Brain microvascular endothelial cell (primary cell): ENCODE data around the gene BID.

Source experiments
- DNase-seq: peaks from one replicate; pipeline ENCODE4 v3.0.0-alpha.2; 2020
- H3K27ac ChIP-seq: fragments of 250-450 bp; sonication (Bioruptor Pico); 2 replicates; pipeline ENCODE4 v1.5.1; 2020; ENCODE audit warnings: mild to moderate bottlenecking, moderate library complexity
- H3K27me3 ChIP-seq: fragments of 250-450 bp; sonication (Bioruptor Pico); replicated peaks from 2 replicates; pipeline ENCODE4 v1.5.1; 2020; ENCODE audit warnings: mild to moderate bottlenecking
- H3K36me3 ChIP-seq: fragments of 250-450 bp; sonication (Bioruptor Pico); replicated peaks from 2 replicates; pipeline ENCODE4 v1.5.1; 2020; ENCODE audit warnings: mild to moderate bottlenecking
- H3K4me3 ChIP-seq: 2 replicates; pipeline ENCODE4 v1.5.1; 2011; ENCODE audit warnings: low read depth, mild to moderate bottlenecking, control low read depth, low read length, moderate library complexity
- in situ Hi-C: cut with HindIII; loops from 2 replicates; pipeline ENCODE4 v1.10.0; 2017; ENCODE audit warnings: low sequenced_read_pairs, low pct_ligation_motif_present
- TF ChIP-seq, protein P1 (sequence below): IDR thresholded peaks from 2 replicates; pipeline ENCODE4 v1.5.1; 2011; ENCODE audit warnings: low read depth, mild to moderate bottlenecking, moderate library complexity, low read length, control low read depth, inconsistent platforms; ENCODE audit errors: missing control alignments

The BID gene

DNA sequence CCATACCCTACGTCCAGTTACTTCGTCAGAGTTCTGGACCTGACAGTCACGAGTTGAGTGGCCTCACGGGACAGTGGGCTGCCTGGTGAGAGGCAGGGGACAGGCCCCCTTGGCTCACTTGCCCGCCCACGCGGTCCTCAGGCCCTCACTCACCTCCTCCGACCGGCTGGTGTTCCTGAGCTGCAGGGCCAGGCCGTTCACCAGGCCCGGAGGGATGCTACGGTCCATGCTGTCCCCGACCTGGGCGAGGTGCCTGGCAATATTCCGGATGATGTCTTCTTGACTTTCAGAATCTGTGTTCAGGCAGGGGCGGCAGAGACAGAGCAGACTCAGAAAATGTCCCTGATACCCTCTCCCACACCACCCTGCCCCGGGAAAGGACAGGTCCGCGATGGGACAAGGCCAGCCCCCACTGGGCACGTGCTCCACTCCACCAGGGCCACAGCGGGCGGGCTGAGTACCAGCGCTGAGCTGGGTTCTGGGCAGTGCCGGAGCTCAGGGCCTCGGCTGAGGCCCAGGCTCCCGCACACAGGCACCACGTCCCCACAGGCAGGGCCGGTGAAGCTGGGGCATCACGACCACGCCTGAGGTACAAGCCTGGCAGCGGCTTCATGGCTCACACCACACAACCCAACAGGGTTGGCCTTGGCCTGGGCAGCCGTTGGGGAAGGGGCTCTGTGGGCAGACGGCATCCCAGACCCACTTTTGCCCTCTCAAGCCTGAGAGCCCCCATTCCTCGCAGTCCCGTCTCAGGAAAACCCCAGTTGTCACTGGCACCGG lies 34.9 kb downstream of the BID start:
- TF ChIP-seq, protein P1, sequence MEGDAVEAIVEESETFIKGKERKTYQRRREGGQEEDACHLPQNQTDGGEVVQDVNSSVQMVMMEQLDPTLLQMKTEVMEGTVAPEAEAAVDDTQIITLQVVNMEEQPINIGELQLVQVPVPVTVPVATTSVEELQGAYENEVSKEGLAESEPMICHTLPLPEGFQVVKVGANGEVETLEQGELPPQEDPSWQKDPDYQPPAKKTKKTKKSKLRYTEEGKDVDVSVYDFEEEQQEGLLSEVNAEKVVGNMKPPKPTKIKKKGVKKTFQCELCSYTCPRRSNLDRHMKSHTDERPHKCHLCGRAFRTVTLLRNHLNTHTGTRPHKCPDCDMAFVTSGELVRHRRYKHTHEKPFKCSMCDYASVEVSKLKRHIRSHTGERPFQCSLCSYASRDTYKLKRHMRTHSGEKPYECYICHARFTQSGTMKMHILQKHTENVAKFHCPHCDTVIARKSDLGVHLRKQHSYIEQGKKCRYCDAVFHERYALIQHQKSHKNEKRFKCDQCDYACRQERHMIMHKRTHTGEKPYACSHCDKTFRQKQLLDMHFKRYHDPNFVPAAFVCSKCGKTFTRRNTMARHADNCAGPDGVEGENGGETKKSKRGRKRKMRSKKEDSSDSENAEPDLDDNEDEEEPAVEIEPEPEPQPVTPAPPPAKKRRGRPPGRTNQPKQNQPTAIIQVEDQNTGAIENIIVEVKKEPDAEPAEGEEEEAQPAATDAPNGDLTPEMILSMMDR, result no peak
- DNase-seq, result no peak
- Histone ChIP-seq H3K4me3 (no peak overlapping the region), H3K27ac (no peak overlapping the region), H3K36me3 (peaks cover 10% of the 10 kb centered on the region), H3K27me3 (no peaks in the 10 kb centered on the region)
- in situ Hi-C loops, result no loop called here

DNA sequence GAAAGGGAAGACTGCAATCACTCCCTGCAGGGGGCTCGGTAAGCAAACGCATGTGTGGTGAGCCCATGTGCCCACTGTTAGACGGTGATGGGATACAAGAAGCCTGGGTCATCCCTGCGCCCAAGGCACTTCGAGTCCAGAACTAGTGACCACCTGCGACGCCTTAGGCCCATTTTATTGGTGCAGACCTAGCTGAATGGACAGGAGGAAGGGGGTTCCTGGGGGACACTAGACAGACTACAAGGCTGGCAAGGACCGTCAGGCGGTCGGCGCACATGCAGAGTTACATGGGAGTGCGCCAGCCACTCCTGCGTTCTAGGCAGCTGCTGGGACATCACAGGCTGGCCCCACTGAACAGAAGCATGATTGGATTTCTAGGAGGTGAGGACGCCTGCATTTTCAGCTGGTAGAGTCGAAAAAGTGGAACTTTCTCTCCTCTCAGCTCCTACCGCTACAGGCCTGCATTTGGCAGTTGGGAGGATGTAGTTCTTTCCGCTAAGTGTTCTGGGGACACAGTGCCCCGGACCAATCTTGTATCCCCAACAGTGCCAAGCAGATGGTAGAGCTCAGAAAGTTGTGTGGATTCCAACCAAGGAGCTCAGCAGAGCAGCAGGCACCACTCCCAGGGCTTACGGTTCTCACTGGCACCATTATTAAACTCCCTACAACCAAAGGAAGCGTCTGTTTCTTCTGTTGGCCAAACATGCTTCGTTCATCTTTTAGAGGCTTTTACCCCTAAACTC lies 35.7 kb downstream of the BID start:
- TF ChIP-seq, protein P1, result no peak
- in situ Hi-C loops, result no loop called here
- no peak overlapping the region for H3K27ac ChIP-seq
- no peaks in the 10 kb centered on the region for H3K27me3 ChIP-seq
- H3K4me3 ChIP-seq, result no peak overlapping the region
- H3K36me3 ChIP-seq, result peaks cover 16% of the 10 kb centered on the region
- DNase-seq, result no peak

DNA sequence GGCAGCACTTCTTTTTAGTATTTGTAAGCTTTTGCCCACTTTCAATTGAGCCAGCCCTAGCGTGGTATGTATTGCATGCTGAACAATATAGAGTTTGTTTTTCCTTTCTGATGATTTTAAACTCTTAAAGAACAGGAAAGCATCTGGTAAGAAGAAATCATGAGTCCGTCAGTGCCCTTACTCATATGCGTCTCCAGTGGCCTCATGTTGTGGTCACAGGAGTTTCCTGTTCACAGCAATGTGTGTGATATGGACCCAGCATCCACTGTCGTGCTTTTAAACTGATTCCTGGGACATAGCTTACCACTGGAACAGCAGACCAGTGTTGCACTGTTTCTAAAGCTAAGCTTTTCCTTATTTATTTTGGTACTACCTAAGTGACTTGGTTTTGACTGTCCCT lies 40.1 kb downstream of the BID start:
- TF ChIP-seq, protein P1, result no peak
- Histone ChIP-seq H3K27me3 (no peaks in the 10 kb centered on the region), H3K4me3 (no peak overlapping the region), H3K36me3 (peaks cover 50% of the 10 kb centered on the region), H3K27ac (peak overlapping the region; percentile 36)
- in situ Hi-C loops, result no loop called here
- DNase-seq, result peak; percentile 64

DNA sequence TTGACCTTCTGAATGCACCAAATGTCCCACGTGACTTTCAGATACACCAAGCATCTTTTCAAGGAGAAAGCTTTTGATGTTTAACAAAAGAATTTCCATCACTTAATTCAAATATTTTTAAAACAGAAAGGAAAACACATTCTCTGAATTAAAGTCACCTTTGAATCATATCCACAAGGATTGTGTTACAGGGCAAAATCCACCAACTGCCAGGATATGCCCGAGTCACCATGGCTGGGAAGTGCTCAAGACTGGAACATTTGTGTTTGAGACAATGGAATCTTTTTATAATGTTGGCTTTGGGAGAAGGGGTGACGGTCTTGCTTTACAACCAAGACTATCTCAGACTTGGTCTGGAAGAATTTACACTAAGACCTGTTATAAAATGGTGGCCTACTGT lies 40.8 kb downstream of the BID start:
- no peak overlapping the region for H3K4me3 ChIP-seq
- peak overlapping the region; percentile 36 for H3K27ac ChIP-seq
- no peak for DNase-seq
- H3K27me3 ChIP-seq, result no peaks in the 10 kb centered on the region
- TF ChIP-seq, protein P1, result no peak
- in situ Hi-C loops, result no loop called here
- H3K36me3 ChIP-seq, result peaks cover 54% of the 10 kb centered on the region

GRCh38 chr22:17732251-17732854 lies 41.9 kb downstream of the BID start:
- H3K27ac ChIP-seq, result no peak overlapping the region

More at GRCh38 chr22:17732251-17732854, 41.9 kb downstream of the BID start:
- TF ChIP-seq, protein P1, result no peak
- Histone ChIP-seq H3K4me3 (no peak overlapping the region), H3K36me3 (peaks cover 63% of the 10 kb centered on the region), H3K27me3 (no peaks in the 10 kb centered on the region)
- no peak for DNase-seq
- in situ Hi-C loops, result no loop called here
